HG02870 (cell line): Measurements from ENCODE around the gene RNF145.
"Not testable (repeated sequence)": the region's sequence is repeated elsewhere in the genome, so short reads cannot be mapped to it uniquely, and the experiment has no call there.

Experiments
- ATAC-seq: cut with Tn5 transposase; IDR thresholded peaks from one replicate; pipeline ENCODE4 v1.9.1; 2021; ENCODE audit warnings: mild to moderate bottlenecking, moderate library complexity; ENCODE audit not compliant: unreplicated experiment

RNF145 gene

DNA sequence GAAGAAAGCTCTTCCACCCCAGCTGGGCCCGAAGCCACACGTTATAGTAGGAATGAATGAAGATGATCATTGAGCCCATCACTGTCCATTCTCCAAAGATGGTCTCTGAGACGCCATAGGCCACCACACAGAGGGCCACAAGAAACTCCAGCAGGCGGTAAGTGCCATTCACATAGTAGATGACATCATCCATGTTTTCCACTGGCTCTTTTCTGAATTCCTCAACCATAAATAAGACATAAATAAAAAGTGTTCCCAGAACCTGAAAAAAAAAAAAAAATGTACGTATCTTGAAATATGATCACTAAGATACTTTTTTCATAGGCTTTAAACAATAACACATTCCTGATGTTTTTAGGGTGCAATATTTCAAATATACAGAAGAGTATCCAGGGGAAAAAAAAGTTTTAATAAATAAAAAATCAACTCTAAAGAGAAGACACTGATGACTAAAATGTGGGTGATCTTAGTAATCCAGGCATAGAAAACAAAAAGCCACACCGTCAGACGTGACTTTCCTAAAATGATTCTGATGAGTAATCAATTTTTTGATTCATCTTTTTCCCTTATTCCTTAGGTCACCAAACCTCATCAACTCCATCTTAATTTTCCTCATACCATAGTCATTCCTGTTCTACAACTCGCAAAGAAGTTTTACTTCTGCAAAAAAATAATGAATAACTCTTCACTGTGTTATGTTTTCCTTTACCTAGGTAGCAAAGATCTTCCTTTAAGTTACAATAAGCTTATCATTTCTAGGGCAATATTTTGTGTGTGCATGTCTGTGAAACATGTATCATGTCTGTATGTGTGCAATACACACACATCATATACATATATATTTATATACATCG, 47.8 kb downstream of the RNF145 start:
- no peak for ATAC-seq

DNA sequence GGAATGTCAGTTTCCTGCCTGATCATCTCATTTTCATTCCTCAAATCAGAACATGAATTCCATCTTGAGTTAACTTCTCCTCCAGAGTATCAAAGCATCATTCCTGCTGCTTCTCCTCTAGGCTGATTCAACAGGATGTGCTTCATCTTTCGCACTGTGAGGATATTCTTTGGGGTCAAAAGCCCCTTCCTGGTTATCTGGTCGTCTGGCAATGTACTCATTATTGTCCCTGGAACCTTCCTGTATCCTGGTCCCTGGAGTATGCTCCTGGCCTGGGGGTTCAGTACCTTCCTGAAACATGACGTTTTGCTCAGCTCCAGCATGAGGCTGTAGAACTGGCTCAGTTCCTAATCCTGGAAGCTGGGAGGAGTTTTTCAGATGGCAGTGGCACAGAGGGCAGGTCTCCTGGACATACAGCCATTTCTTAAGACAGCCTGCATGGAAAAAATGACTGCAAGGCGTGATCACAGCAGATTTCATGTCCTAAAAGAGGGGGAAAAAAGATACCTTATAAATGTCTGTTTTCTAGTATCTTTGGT, 50.7 kb downstream of the RNF145 start:
- ATAC-seq: not testable (repeated sequence)

DNA sequence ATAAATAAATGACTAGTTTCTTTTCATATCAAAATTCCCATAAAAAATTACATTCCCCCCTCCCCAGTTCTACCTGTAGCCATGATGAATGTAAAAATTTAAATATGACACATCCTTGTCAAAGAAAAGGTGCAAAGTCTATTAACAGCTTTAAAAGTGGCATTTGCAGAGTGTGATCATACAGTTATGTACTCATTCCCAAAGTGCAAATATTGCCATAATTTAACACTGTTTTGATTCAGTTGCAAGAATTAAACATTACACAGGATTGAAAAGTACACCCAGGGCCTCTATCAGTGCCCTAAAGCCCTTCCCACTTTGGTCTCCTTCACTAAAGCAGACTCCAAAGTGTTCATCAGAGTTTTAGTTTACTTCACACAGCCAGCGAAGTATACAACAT, 51.8 kb downstream of the RNF145 start:
- no peak for ATAC-seq

- ATAC-seq: peak; percentile 69
Observed at GRCh38 chr5:159156426-159157238, 52.7 kb downstream of the RNF145 start.

GRCh38 chr5:159155960-159156359, 53.4 kb downstream of the RNF145 start:
- no peak for ATAC-seq

DNA sequence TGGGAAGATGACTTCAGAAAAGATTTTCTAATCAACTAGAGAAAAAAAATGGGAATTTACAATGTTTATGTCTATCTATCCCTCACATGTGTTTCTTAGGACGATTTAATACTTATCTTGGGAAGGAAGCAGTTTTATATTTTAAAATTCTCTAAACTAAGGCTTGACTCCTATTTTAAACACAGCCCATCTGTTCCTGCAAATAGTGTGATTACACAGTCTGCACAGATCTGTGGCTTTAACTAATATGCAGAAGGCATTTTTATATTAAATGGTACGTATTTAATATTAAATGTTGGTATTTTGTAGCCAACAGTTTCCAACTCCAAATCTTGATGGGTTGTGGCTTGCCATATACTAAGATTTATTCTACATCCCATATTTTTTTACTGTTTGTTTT, 56.5 kb downstream of the RNF145 start:
- ATAC-seq: no peak

DNA sequence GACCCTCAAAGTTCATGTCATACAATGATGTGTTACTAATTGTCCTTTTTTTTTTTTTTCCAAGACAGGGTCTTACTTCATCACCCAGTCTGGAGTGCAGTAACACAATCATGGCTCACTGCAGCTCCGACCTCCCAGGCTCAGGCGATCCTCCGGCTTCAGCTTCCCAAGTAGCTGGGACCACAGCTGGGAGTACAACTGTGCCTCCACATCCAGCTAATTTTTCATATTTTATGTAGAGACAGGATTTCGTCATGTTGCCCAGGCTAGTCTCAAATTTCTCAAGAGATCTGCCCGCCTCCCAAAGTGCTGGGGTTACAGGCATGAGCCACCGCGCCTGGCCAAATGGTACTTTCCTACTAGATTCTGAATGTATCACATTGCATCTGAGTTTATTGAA, 60.3 kb downstream of the RNF145 start:
- no peak for ATAC-seq

GRCh38 chr5:159147976-159148375, 61.4 kb downstream of the RNF145 start:
- ATAC-seq: no peak

- no peak for ATAC-seq
Observed at GRCh38 chr5:159146839-159147238, 62.5 kb downstream of the RNF145 start.

DNA sequence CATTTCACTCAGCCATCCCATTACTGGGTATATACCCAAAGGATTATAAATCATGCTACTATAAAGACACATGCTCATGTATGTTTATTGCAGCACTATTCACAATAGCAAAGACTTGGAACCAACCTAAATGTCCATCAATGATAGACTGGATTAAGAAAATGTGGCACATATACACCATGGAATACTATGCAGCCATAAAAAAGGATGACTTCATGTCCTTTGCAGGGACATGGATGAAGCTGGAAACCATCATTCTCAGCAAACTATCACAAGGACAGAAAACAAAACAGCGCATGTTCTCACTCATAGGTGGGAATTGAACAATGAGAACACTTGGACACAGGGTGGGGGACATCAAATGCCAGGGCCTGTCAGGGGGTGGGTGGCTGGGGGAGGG, 64.2 kb downstream of the RNF145 start:
- not testable (repeated sequence) for ATAC-seq

DNA sequence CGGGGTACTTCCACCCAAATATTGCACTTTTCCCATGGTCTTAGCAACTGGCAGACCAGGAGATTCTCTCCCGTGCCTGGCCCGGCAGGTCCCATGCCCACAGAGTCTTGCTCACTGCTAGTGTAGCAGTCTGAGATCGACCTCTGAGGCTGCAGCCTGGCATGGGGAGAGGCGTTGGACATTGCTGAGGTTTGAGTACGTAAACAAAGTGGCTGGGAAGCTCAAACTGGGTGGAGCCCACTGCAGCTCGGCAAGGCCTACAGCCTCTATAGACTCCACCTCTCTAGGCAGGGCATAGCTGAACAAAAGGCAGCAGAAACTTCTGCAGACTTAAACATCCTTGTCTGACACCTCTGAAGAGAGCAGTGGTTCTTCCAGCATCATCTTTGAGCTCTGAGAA, 69.6 kb downstream of the RNF145 start:
- no peak for ATAC-seq

DNA sequence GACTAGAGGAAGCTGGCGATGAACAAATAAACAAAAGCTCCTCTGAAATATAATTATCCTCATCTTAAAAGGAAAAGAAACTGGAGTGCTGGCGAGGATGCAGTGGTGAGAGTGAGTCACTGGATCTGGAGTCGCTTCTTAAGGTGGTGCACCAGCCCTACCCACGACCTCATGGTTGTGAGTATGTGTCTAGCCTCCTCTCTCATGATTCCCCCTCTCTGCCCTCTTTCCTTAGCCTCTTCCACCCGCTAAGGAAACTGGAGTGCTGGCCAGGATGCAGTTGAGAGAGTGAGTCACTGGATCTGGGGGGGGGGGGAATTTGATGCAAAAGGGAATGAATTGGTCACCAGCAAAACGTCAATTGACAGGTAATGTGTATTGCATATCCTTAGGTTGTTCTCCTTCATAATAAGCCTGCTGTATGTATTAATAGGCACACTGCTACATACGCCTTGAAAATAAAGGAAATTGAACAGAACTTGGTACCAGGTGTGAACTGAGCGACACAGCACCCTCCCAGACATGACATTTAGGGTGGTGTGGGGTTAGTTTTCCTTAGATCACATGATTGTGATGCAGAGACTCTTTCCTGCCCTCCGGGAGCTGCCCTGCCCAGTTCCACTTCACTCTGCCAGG, 73.3 kb downstream of the RNF145 start:
- no peak for ATAC-seq

DNA sequence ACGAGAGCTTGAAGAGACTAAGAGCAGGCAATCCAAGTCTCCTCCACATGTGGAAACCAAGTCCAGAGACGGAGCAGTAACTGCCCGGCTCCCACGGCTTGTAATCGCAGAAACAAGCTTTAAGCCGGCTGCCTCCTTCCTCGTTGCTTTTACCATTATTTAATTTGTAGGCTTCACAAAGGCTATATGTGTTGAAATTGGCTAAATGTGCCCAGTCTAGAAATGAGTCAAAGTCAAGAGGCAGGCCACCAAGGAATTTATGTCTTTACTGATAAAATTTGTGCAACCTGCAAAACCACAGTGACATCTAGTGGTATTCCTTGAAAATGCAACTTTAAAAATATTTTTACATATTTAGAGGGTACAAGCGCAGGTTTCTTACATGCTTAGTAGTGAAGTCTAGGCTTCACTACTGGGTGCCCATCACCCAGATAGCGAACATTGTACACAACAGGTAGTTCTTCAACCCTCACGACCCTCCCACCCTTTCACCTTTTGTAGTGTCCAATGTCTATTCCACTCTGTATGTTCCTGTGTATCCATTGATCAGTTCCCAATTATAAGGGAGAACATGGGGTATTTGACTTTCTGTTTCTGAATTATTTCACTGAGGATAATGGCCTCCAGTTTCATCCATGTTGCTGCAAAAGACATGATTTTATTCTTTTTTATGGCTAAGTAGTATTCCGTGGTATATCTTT, 76.2 kb downstream of the RNF145 start:
- peak; percentile 68 for ATAC-seq

- no peak for ATAC-seq
Observed at GRCh38 chr5:159132429-159133040, 76.8 kb downstream of the RNF145 start.

- ATAC-seq: no peak
Observed at GRCh38 chr5:159131951-159132350, 77.4 kb downstream of the RNF145 start.

DNA sequence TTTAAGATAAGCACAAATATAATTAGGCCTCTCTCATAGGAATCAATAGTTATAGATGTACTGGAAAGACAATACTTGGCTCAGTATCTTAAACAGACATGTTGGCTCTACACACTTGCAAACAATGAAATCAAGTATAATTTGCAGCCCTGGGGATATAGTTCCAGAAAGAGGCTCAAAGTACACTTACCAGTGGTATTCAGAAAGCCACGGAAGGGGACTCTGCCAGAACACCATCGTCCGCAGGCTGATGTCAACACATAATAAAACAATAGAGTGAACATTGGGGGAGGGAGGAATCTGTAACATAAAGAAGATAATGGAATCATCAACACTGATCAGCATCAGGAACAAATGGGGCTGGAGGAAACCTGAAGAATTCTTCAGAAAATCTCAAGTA, 78.5 kb downstream of the RNF145 start:
- no peak for ATAC-seq

- no peak for ATAC-seq
Observed at GRCh38 chr5:159128070-159128541, 81.2 kb downstream of the RNF145 start.

GRCh38 chr5:159123700-159124099, 85.7 kb downstream of the RNF145 start:
- ATAC-seq: peak; percentile 63

GRCh38 chr5:159123189-159123588, 86.2 kb downstream of the RNF145 start:
- no peak for ATAC-seq

DNA sequence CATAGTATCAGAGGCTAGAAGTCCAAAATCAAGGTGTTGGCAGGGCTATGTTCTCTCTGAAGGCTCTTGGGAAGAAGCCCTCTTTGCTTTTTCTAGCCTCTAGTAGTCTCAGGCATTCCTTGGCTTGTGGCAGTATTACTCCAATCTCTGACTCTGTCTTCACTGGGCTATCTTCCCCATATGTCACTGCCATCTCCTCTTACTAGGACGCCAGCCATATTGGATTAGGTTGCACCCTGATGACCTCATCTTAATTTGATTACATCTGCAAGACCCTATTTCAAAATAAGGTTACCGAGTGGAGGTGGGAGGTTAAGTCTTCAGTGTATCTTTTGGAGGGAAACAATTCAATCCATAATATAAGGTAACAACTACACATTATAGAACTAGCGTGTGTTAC, 88.3 kb downstream of the RNF145 start:
- no peak for ATAC-seq
